Upper lobe of right lung (tissue), 1 donor: Measurements from ENCODE around the gene SHC1. TPM values are rescaled to one million over a fixed set of nuclear protein-coding genes. Genes with fewer than 3 reads are reported as not detected.

Experiments used
- ATAC-seq: fragments of 200-7000 bp; cut with Tn5 transposase; one replicate; pipeline ENCODE4 v1.9.1; 2020; ENCODE audit warnings: mild to moderate bottlenecking, moderate library complexity
- DNase-seq: peaks from one replicate; pipeline ENCODE4 v3.0.0-alpha.2; 2020
- H3K27ac ChIP-seq: fragments of 200-600 bp; one replicate; pipeline ENCODE4 v1.8.0; 2022
- H3K27me3 ChIP-seq: fragments of 200-600 bp; one replicate; pipeline ENCODE4 v1.8.0; 2022; ENCODE audit warnings: mild to moderate bottlenecking
- H3K36me3 ChIP-seq: fragments of 200-600 bp; one replicate; pipeline ENCODE4 v1.8.0; 2022
- H3K4me1 ChIP-seq: fragments of 200-600 bp; one replicate; pipeline ENCODE4 v1.8.0; 2022
- H3K4me3 ChIP-seq: fragments of 200-600 bp; one replicate; pipeline ENCODE4 v1.8.0; 2022; ENCODE audit warnings: mild to moderate bottlenecking
- H3K9me3 ChIP-seq: fragments of 200-600 bp; one replicate; pipeline ENCODE4 v1.8.0; 2022
- intact Hi-C: fragments of 100-400 bp; cut with DNase I; formaldehyde crosslinking; loops from one replicate; pipeline ENCODE4 v1.11.0; 2022
- total RNA-seq: library from RNA; stranded (reverse); fragmentation: NEBNext Ultra II Directional; extraction: Animal tissue kit (Norgen Biotek cat#: 25700); gene quantifications from one replicate; pipeline ENCODE4 v1.2.1, GENCODE V29; 2021
- TF ChIP-seq, protein P1 (sequence below): fragments of 200-600 bp; IDR thresholded peaks from one replicate; pipeline ENCODE4 v1.8.0; 2022; ENCODE audit warnings: antibody characterized with exemption
- donor health status: DM: no; HTN: yes; CAD: no; lungs with severe emphysema.

The SHC1 gene
- total RNA-seq, 1 donor from 2014 or later, result 120 TPM

DNA sequence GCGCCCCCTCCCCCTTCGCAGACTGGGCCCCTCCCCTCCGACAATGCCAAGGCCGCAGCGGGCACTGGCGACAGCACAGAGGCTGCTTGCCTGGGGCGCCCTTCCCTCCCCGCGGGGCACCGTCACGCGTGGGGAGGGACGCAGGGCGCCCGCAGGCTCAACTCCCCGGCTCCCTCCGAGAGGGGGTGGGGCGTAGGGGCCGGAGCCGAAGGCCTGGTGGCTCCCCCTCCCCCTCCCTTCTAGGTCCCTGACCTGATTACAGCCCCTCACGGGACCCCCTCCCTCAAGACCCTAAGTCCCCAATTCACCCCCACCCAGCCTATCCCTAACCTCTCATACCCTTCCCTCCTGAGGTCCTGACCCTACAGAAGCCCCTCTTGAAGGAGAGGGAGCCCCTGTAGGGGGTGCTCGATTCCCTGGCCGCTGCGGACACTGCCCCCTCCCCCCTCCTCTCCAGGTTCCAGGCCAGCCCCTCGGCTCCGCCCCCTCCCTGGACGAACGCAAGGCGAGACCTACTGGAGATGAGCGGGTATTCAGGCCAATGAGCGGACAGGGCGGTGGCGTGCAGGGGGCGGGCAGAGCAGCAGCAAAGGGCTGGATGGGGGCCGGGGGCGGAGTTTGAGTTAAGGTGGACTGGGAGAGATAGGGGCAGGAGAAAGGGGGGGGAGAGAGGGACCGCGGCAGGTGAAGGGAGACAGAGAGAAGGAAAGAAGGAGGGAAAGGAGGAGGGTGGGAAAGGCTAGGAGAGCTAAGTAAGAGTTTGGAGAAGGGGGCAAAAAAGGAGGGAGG lies 31.3 kb upstream of the SHC1 start:
- Histone ChIP-seq H3K27me3 (no peaks in the 10 kb centered on the region), H3K36me3 (no peaks in the 10 kb centered on the region), H3K4me3 (peak overlapping the region; percentile 88), H3K27ac (peak overlapping the region; percentile 90), H3K9me3 (no peaks in the 10 kb centered on the region), H3K4me1 (peaks cover 47% of the 10 kb centered on the region)
- intact Hi-C loops, result no loop called here
- TF ChIP-seq, protein P1, sequence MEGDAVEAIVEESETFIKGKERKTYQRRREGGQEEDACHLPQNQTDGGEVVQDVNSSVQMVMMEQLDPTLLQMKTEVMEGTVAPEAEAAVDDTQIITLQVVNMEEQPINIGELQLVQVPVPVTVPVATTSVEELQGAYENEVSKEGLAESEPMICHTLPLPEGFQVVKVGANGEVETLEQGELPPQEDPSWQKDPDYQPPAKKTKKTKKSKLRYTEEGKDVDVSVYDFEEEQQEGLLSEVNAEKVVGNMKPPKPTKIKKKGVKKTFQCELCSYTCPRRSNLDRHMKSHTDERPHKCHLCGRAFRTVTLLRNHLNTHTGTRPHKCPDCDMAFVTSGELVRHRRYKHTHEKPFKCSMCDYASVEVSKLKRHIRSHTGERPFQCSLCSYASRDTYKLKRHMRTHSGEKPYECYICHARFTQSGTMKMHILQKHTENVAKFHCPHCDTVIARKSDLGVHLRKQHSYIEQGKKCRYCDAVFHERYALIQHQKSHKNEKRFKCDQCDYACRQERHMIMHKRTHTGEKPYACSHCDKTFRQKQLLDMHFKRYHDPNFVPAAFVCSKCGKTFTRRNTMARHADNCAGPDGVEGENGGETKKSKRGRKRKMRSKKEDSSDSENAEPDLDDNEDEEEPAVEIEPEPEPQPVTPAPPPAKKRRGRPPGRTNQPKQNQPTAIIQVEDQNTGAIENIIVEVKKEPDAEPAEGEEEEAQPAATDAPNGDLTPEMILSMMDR, result peak; percentile 32
- ATAC-seq (peak; percentile 84), DNase-seq (peak; percentile 100)

DNA sequence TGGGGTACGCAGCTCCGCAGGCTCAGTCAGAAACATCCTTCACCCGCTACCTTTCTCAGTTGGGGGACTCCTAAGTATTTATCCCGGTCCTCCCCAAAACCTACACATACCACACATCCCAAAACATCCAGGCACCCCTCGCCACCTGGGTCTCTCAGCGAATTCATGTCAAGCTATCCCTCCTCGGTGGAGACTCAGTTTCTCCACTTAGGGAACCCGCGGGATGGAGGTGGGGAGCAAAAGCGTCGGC lies 30.8 kb upstream of the SHC1 start:
- peaks cover 42% of the 10 kb centered on the region for H3K4me1 ChIP-seq
- peak overlapping the region; percentile 88 for H3K4me3 ChIP-seq
- H3K27ac ChIP-seq, result peak overlapping the region; percentile 90
- no peaks in the 10 kb centered on the region for H3K36me3 ChIP-seq
- TF ChIP-seq, protein P1, result no peak
- intact Hi-C loops, result no loop called here
- no peaks in the 10 kb centered on the region for H3K9me3 ChIP-seq
- no peaks in the 10 kb centered on the region for H3K27me3 ChIP-seq
- no peak for ATAC-seq
- no peak for DNase-seq

- no peaks in the 10 kb centered on the region for H3K36me3 ChIP-seq
- H3K9me3 ChIP-seq, result no peaks in the 10 kb centered on the region
- intact Hi-C loops, result no loop called here
- H3K27ac ChIP-seq, result peak overlapping the region; percentile 90
- H3K4me3 ChIP-seq, result peak overlapping the region; percentile 88
- TF ChIP-seq, protein P1, result no peak
- DNase-seq (peak; percentile 98), ATAC-seq (peak; percentile 72)
- no peaks in the 10 kb centered on the region for H3K27me3 ChIP-seq
- H3K4me1 ChIP-seq, result peaks cover 37% of the 10 kb centered on the region
Observed at GRCh38 chr1:155000726-155001424, 30.3 kb upstream of the SHC1 start.

- peak overlapping the region; percentile 90 for H3K27ac ChIP-seq
- no peaks in the 10 kb centered on the region for H3K36me3 ChIP-seq
- intact Hi-C loops, result no loop called here
- TF ChIP-seq, protein P1, result no peak
- DNase-seq (no peak), ATAC-seq (no peak)
- peak overlapping the region; percentile 88 for H3K4me3 ChIP-seq
- H3K9me3 ChIP-seq, result no peaks in the 10 kb centered on the region
- no peaks in the 10 kb centered on the region for H3K27me3 ChIP-seq
- H3K4me1 ChIP-seq, result peaks cover 32% of the 10 kb centered on the region
Observed at GRCh38 chr1:155000411-155000725, 29.8 kb upstream of the SHC1 start.

DNA sequence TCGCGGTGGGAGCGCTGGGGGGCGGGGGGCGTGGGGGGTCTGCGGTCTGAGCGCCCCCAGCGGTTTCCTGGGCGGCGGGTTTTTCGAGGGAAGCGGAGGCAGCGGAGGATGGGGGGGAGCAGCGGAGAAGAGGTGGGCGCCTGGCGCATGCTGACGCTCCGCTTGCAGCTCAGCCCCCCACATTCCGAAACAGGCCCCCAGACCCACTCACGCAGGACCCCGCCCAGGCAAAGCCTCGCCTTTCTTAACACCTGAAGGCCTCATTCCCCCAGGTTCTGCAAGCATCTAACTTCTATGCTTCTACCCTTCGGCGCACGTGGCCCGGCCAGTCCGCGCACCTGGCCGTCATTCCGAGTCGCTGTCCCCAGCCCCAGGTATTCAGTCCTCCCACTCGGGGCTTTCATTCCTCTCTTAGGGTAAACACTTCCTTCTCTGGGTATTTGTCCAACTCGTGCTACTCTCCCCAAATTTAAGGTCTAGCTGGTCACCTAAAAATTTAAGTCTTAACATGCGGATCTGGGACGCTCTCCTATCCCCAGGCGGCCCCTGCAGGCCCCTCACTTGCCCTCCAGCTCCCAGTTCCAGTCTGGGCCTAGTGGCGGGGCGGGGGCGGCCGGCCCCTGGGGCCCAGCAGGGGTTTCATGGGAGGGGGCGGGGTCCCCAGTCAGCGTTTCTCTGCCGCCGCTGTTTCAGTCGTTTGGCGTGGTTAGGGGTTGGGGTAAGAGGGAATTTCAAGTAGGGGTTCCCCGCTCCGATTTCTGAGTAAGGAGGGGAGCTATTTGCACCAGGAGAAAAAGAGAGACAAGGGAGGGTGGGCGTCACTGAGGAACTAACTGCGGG lies 29.2 kb upstream of the SHC1 start:
- Histone ChIP-seq H3K27ac (peak overlapping the region; percentile 90), H3K4me3 (peak overlapping the region; percentile 88), H3K27me3 (no peaks in the 10 kb centered on the region), H3K36me3 (no peaks in the 10 kb centered on the region), H3K9me3 (no peaks in the 10 kb centered on the region), H3K4me1 (peaks cover 26% of the 10 kb centered on the region)
- TF ChIP-seq, protein P1, result no peak
- ATAC-seq (no peak), DNase-seq (peak; percentile 75)
- intact Hi-C loops, result no loop called here
